HUES6 (cell line): ENCODE data around the gene C2orf81.
A peak's percentile ranks its signal among the peaks of the same experiment; 100 is the strongest.

Experiments used
- H3K27ac ChIP-seq: 2 replicates; pipeline ENCODE4 v1.7.0; 2013; ENCODE audit warnings: low read depth, mild to moderate bottlenecking, low read length, inconsistent platforms
- H3K27me3 ChIP-seq: 2 replicates; pipeline ENCODE4 v1.6.1; 2013; ENCODE audit warnings: low read length; ENCODE audit not compliant: control insufficient read depth, insufficient read depth
- H3K36me3 ChIP-seq: 2 replicates; pipeline ENCODE4 v1.6.1; 2013; ENCODE audit warnings: low read length; ENCODE audit not compliant: control insufficient read depth, insufficient read depth
- H3K4me1 ChIP-seq: 2 replicates; pipeline ENCODE4 v1.6.1; 2013; ENCODE audit warnings: low read length; ENCODE audit not compliant: control insufficient read depth, insufficient read depth
- H3K4me3 ChIP-seq: 2 replicates; pipeline ENCODE4 v1.5.1; 2013; ENCODE audit warnings: low read depth, low read length
- H3K9ac ChIP-seq: one replicate; pipeline ENCODE4 v1.6.1; 2013; ENCODE audit warnings: mild to moderate bottlenecking, low read length
- H3K9me3 ChIP-seq: 2 replicates; pipeline ENCODE4 v1.6.1; 2013; ENCODE audit warnings: low read depth, low read length; ENCODE audit not compliant: control insufficient read depth, insufficient read depth

Gene C2orf81

GRCh38 chr2:74441170-74441689 lies 19.8 kb upstream of the C2orf81 start:
- Histone ChIP-seq H3K36me3 (0 out of 2 replicates have a peak, but pooled peaks cover 3% of the 10 kb centered on the region), H3K9me3 (no peaks in the 10 kb centered on the region), H3K9ac (peak overlapping the region; percentile 82), H3K4me3 (peak overlapping the region; percentile 77), H3K27me3 (0 out of 2 replicates have a peak, but pooled peaks cover 5% of the 10 kb centered on the region), H3K27ac (peak overlapping the region; percentile 81; the same call in 1 of the 2 replicates), H3K4me1 (peaks cover 37% of the 10 kb centered on the region)

GRCh38 chr2:74440378-74441169 lies 19.2 kb upstream of the C2orf81 start:
- Histone ChIP-seq H3K27me3 (0 out of 2 replicates have a peak, but pooled peaks cover 5% of the 10 kb centered on the region), H3K4me1 (peaks cover 37% of the 10 kb centered on the region), H3K9me3 (no peaks in the 10 kb centered on the region), H3K36me3 (peaks cover 5% of the 10 kb centered on the region; the same call in 1 of the 2 replicates), H3K9ac (peak overlapping the region; percentile 82), H3K27ac (peak overlapping the region; percentile 81), H3K4me3 (peak overlapping the region; percentile 77)

GRCh38 chr2:74439803-74440377 lies 18.5 kb upstream of the C2orf81 start:
- Histone ChIP-seq H3K4me1 (peaks cover 37% of the 10 kb centered on the region), H3K9me3 (no peaks in the 10 kb centered on the region), H3K27ac (peak overlapping the region; percentile 81; the same call in 1 of the 2 replicates), H3K36me3 (peaks cover 11% of the 10 kb centered on the region; the same call in 1 of the 2 replicates), H3K4me3 (peak overlapping the region; percentile 77), H3K9ac (peak overlapping the region; percentile 82), H3K27me3 (0 out of 2 replicates have a peak, but pooled peaks cover 5% of the 10 kb centered on the region)

- Histone ChIP-seq H3K27ac (peak overlapping the region; percentile 81; the same call in 1 of the 2 replicates), H3K9ac (peak overlapping the region; percentile 82), H3K27me3 (0 out of 2 replicates have a peak, but pooled peaks cover under 1% of the 10 kb centered on the region), H3K9me3 (no peaks in the 10 kb centered on the region), H3K36me3 (peaks cover 14% of the 10 kb centered on the region; the same call in 1 of the 2 replicates), H3K4me3 (peak overlapping the region; percentile 77), H3K4me1 (peaks cover 37% of the 10 kb centered on the region)
Measured at GRCh38 chr2:74439373-74439772, 18.0 kb upstream of the C2orf81 start.

- Histone ChIP-seq H3K4me1 (peaks cover 37% of the 10 kb centered on the region), H3K27me3 (no peaks in the 10 kb centered on the region), H3K36me3 (peaks cover 14% of the 10 kb centered on the region; the same call in 1 of the 2 replicates), H3K9ac (no peak overlapping the region), H3K9me3 (no peaks in the 10 kb centered on the region), H3K27ac (no peak overlapping the region), H3K4me3 (no peak overlapping the region)
Measured at GRCh38 chr2:74438248-74438647, 16.8 kb upstream of the C2orf81 start.

GRCh38 chr2:74436848-74437695 lies 15.7 kb upstream of the C2orf81 start:
- Histone ChIP-seq H3K27ac (peak overlapping the region; percentile 23; the same call in 1 of the 2 replicates), H3K36me3 (peaks cover 21% of the 10 kb centered on the region), H3K27me3 (no peaks in the 10 kb centered on the region), H3K4me3 (peak overlapping the region; percentile 16; the same call in 1 of the 2 replicates), H3K9me3 (no peaks in the 10 kb centered on the region), H3K9ac (no peak overlapping the region), H3K4me1 (peaks cover 37% of the 10 kb centered on the region)

- peak overlapping the region; percentile 16; the same call in 1 of the 2 replicates for H3K4me3 ChIP-seq
Measured at GRCh38 chr2:74436111-74436805, 14.8 kb upstream of the C2orf81 start.

GRCh38 chr2:74430502-74430901 lies 9.1 kb upstream of the C2orf81 start:
- Histone ChIP-seq H3K4me1 (no peaks in the 10 kb centered on the region), H3K9me3 (no peaks in the 10 kb centered on the region), H3K36me3 (peaks cover 81% of the 10 kb centered on the region), H3K27ac (no peak overlapping the region), H3K4me3 (no peak overlapping the region), H3K9ac (no peak overlapping the region), H3K27me3 (no peaks in the 10 kb centered on the region)

More at GRCh38 chr2:74436111-74436805, 14.8 kb upstream of the C2orf81 start:
- H3K9ac ChIP-seq, result peak overlapping the region; percentile 8
- H3K27ac ChIP-seq, result peak overlapping the region; percentile 23; the same call in 1 of the 2 replicates
- H3K27me3 ChIP-seq, result no peaks in the 10 kb centered on the region
- peaks cover 29% of the 10 kb centered on the region for H3K36me3 ChIP-seq
- no peaks in the 10 kb centered on the region for H3K9me3 ChIP-seq
- H3K4me1 ChIP-seq, result peaks cover 37% of the 10 kb centered on the region

GRCh38 chr2:74429487-74430451 lies 8.3 kb upstream of the C2orf81 start:
- no peak overlapping the region for H3K9ac ChIP-seq
- peaks cover 81% of the 10 kb centered on the region for H3K36me3 ChIP-seq
- H3K27ac ChIP-seq, result no peak overlapping the region
- no peaks in the 10 kb centered on the region for H3K27me3 ChIP-seq
- H3K4me1 ChIP-seq, result no peaks in the 10 kb centered on the region
- no peak overlapping the region for H3K4me3 ChIP-seq
- H3K9me3 ChIP-seq, result no peaks in the 10 kb centered on the region
